HCT116 (cell line): ENCODE results near the gene PHC3. TPM values are rescaled to one million over a fixed set of nuclear protein-coding genes. Genes with fewer than 3 reads are reported as not detected.
A peak's percentile ranks its signal among the peaks of the same experiment; 100 is the strongest.

Source experiments
- ATAC-seq: fragments of 200-7000 bp; cut with Tn5 transposase; 2 replicates; pipeline ENCODE4 v1.9.1; 2020; ENCODE audit warnings: mild to moderate bottlenecking, moderate library complexity
- BruUV-seq: library from RNA; stranded (reverse); fragments of 400-500 nt; replicated peaks from 2 replicates; lab custom pipeline; 2021; lab: Mats Ljungman, UMichigan
- CTCF ChIA-PET: fragments of 300-600 bp; sonication (Branson Sonifier 250); formaldehyde crosslinking; loops from one replicate; lab custom pipeline; 2021; ENCODE audit warnings: antibody characterized with exemption; lab: Charles Lee
- POLR2A ChIA-PET: fragments of 300-600, 350-600 bp; sonication (Branson Sonifier 250); formaldehyde crosslinking; loops from one replicate; lab custom pipeline; 2021; ENCODE audit warnings: antibody characterized with exemption; lab: Charles Lee
- RAD21 ChIA-PET, 2 experiments: fragments of 300-600 bp; sonication (Branson Sonifier 250); formaldehyde crosslinking; loops; one replicate each; lab custom pipeline; 2023; ENCODE audit warnings: low total read pairs in 2 of 2; ENCODE audit not compliant: uncharacterized antibody in 2 of 2, unreplicated experiment in 2 of 2, low non-redundant PET in 1 of 2; lab: Charles Lee
- DNase-seq: peaks from one replicate; pipeline ENCODE4 v3.0.0-alpha.2; 2010; ENCODE audit warnings: low read depth, low spot score
- H2AFZ ChIP-seq: fragments of 200-600 bp; shearing (Covaris generic), sonication (generic); 2 replicates; pipeline ENCODE4 v1.6.1; 2017; ENCODE audit warnings: low read depth, mixed run types, mixed read lengths, antibody characterized with exemption, low read length; ENCODE audit not compliant: poor library complexity, severe bottlenecking
- H3K27ac ChIP-seq: 2 replicates; pipeline ENCODE4 v1.5.1; 2012; ENCODE audit warnings: low read depth, low read length
- H3K27me3 ChIP-seq: fragments of 200-600 bp; sonication (generic); 2 replicates; pipeline ENCODE4 v1.6.1; 2016; ENCODE audit warnings: mixed run types, low read length, mixed read lengths; ENCODE audit not compliant: insufficient read depth
- H3K36me3 ChIP-seq, 2 experiments: fragments of 200-500 bp in 1 of 2; fragments of 200-600 bp in 1 of 2; sonication (Bioruptor generic) in 1 of 2; sonication (generic) in 1 of 2; 2 replicates each; pipeline versions ENCODE4 v1.5.1 to v1.6.1; 2014 to 2016; ENCODE audit warnings: low read length in 2 of 2, inconsistent platforms in 1 of 2, mixed read lengths in 1 of 2, mixed run types in 1 of 2; ENCODE audit not compliant: insufficient read depth in 2 of 2, control insufficient read depth in 1 of 2
- H3K4me1 ChIP-seq, 2 experiments: fragments of 200-600 bp in 1 of 2; sonication (generic) in 1 of 2; 2 replicates each; pipeline versions ENCODE4 v1.5.1 to v1.6.1; 2012 to 2017; ENCODE audit warnings: low read length in 2 of 2, inconsistent platforms in 1 of 2, mild to moderate bottlenecking in 1 of 2, mixed read lengths in 1 of 2, mixed run types in 1 of 2, moderate library complexity in 1 of 2; ENCODE audit not compliant: insufficient read depth in 2 of 2, control insufficient read depth in 1 of 2
- H3K4me2 ChIP-seq: fragments of 200-600 bp; sonication (generic); 2 replicates; pipeline ENCODE4 v1.6.1; 2017; ENCODE audit warnings: mixed run types, low read length, mixed read lengths
- H3K4me3 ChIP-seq, 2 experiments: fragments of 200-600 bp in 1 of 2; sonication (generic) in 1 of 2; replicated peaks in 1 of 2; 2 replicates each; pipeline ENCODE4 v1.5.1; 2011 to 2016; ENCODE audit warnings: low read length in 2 of 2, control low read depth in 1 of 2, low read depth in 1 of 2, mild to moderate bottlenecking in 1 of 2, mixed read lengths in 1 of 2, mixed run types in 1 of 2
- H3K79me2 ChIP-seq: fragments of 200-600 bp; sonication (generic); 2 replicates; pipeline ENCODE4 v1.6.1; 2017; ENCODE audit warnings: mild to moderate bottlenecking, mixed run types, low read length, moderate library complexity, mixed read lengths; ENCODE audit not compliant: insufficient read depth
- H3K9ac ChIP-seq: fragments of 200-600 bp; sonication (generic); 2 replicates; pipeline ENCODE4 v1.6.1; 2016; ENCODE audit warnings: low read length, mixed read lengths
- H3K9me2 ChIP-seq: fragments of 200-600 bp; sonication (generic), shearing (Covaris generic); 2 replicates; pipeline ENCODE4 v1.6.1; 2017; ENCODE audit warnings: mixed run types, mild to moderate bottlenecking, moderate library complexity; ENCODE audit not compliant: insufficient read depth
- H3K9me3 ChIP-seq, 2 experiments: fragments of 200-500 bp in 1 of 2; fragments of 200-600 bp in 1 of 2; sonication (Bioruptor generic) in 1 of 2; sonication (generic) in 1 of 2; 2 replicates each; pipeline ENCODE4 v1.6.1; 2014 to 2017; ENCODE audit warnings: low read length in 2 of 2, mixed read lengths in 2 of 2, inconsistent platforms in 1 of 2, low read depth in 1 of 2, mild to moderate bottlenecking in 1 of 2, mixed run types in 1 of 2, moderate library complexity in 1 of 2; ENCODE audit not compliant: control insufficient read depth in 1 of 2, insufficient read depth in 1 of 2
- H4K20me1 ChIP-seq: fragments of 200-600 bp; sonication (generic), shearing (Covaris generic); 2 replicates; pipeline ENCODE4 v1.6.1; 2017; ENCODE audit warnings: mixed run types, mild to moderate bottlenecking, moderate library complexity; ENCODE audit not compliant: insufficient read depth
- CBX3 ChIP-seq: IDR thresholded peaks from 2 replicates; pipeline ENCODE4 v1.6.1; 2012; ENCODE audit warnings: low read depth
- CEBPB ChIP-seq: IDR thresholded peaks from 2 replicates; pipeline ENCODE4 v1.6.1; 2012; ENCODE audit warnings: low read depth
- EGR1 ChIP-seq: IDR thresholded peaks from 2 replicates; pipeline ENCODE4 v1.6.1; 2012; ENCODE audit warnings: low read depth
- ELF1 ChIP-seq: IDR thresholded peaks from 2 replicates; pipeline ENCODE4 v1.6.1; 2012; ENCODE audit warnings: low read depth, borderline replicate concordance
- EZH2 ChIP-seq: fragments of 200-600 bp; sonication (generic); IDR thresholded peaks from 2 replicates; pipeline ENCODE4 v1.6.1; 2017; ENCODE audit warnings: antibody characterized with exemption, mixed run types
- EZH2phosphoT487 ChIP-seq: fragments of 200-600 bp; IDR thresholded peaks from 2 replicates; pipeline ENCODE4 v1.6.1; 2018; ENCODE audit warnings: antibody characterized with exemption, borderline replicate concordance
- FOSL1 ChIP-seq: IDR thresholded peaks from 2 replicates; pipeline ENCODE4 v1.6.1; 2012; ENCODE audit warnings: low read depth
- JUND ChIP-seq: IDR thresholded peaks from 2 replicates; pipeline ENCODE4 v1.6.1; 2012
- POLR2AphosphoS5 ChIP-seq: IDR thresholded peaks from 2 replicates; pipeline ENCODE4 v1.6.1; 2011; ENCODE audit warnings: mild to moderate bottlenecking, low read depth, low read length, moderate library complexity
- RAD21 ChIP-seq: IDR thresholded peaks from 2 replicates; pipeline ENCODE4 v1.6.1; 2012; ENCODE audit warnings: low read depth, mild to moderate bottlenecking
- SIN3A ChIP-seq: IDR thresholded peaks from 2 replicates; pipeline ENCODE4 v1.6.1; 2012; ENCODE audit warnings: low read depth
- SP1 ChIP-seq: IDR thresholded peaks from 2 replicates; pipeline ENCODE4 v1.6.1; 2012; ENCODE audit warnings: low read depth
- SRF ChIP-seq: IDR thresholded peaks from 2 replicates; pipeline ENCODE4 v1.6.1; 2012; ENCODE audit warnings: low read depth
- TCF7L2 ChIP-seq: IDR thresholded peaks from 2 replicates; pipeline ENCODE4 v1.7.0; 2011; ENCODE audit warnings: borderline replicate concordance, inconsistent platforms; ENCODE audit not compliant: insufficient read depth, insufficient read length; ENCODE audit errors: extremely low read depth
- YY1 ChIP-seq: IDR thresholded peaks from 2 replicates; pipeline ENCODE4 v1.6.1; 2011; ENCODE audit warnings: low read length, low read depth, moderate library complexity, mild to moderate bottlenecking; ENCODE audit not compliant: insufficient replicate concordance; ENCODE audit errors: extremely low read depth
- ZFX ChIP-seq: fragments of 450-650 bp; IDR thresholded peaks from 2 replicates; pipeline ENCODE4 v1.6.1; 2017
- intact Hi-C: fragments of 100-400 bp; cut with micrococcal nuclease; formaldehyde crosslinking; loops from 2 replicates; pipeline ENCODE4 v1.10.0; 2022
- total RNA-seq: library from RNA; stranded (reverse); gene quantifications from one replicate; pipeline ENCODE4 v1.2.1, GENCODE V29; 2021; ENCODE audit not compliant: unreplicated experiment
- TF ChIP-seq, protein P1 (sequence below), 3 experiments: fragments of 200-600 bp in 1 of 3; sonication (generic) in 1 of 3; IDR thresholded peaks in 2 of 3; conservative IDR thresholded peaks in 1 of 3; 2 replicates each; pipeline ENCODE4 v1.5.1; 2012 to 2017; ENCODE audit warnings: low read depth in 2 of 3, low read length in 2 of 3, antibody characterized with exemption in 1 of 3, borderline replicate concordance in 1 of 3, control low read depth in 1 of 3, mild to moderate bottlenecking in 1 of 3, mixed read lengths in 1 of 3, mixed run types in 1 of 3, moderate library complexity in 1 of 3; ENCODE audit not compliant: insufficient read depth in 1 of 3
- TF ChIP-seq, protein P2 (sequence below): IDR thresholded peaks from 2 replicates; pipeline ENCODE4 v1.6.1; 2012; ENCODE audit warnings: low read depth
- TF ChIP-seq, protein P3 (sequence below): IDR thresholded peaks from 2 replicates; pipeline ENCODE4 v1.6.1; 2012
- TF ChIP-seq, protein P4 (sequence below): IDR thresholded peaks from 2 replicates; pipeline ENCODE4 v1.6.1; 2011; ENCODE audit warnings: mild to moderate bottlenecking, low read length, moderate library complexity; ENCODE audit not compliant: insufficient replicate concordance; ENCODE audit errors: extremely low read depth
- TF ChIP-seq, protein P5 (sequence below): IDR thresholded peaks from 2 replicates; pipeline ENCODE4 v1.6.1; 2012

The PHC3 gene
- total RNA-seq, 1 experiment from 2014 or later: 40.1 TPM

- RAD21 ChIA-PET: no interaction called here
- Histone ChIP-seq H3K27ac (no peak overlapping the region), H3K9ac (no peak overlapping the region), H3K4me3 (no peak overlapping the region), H4K20me1 (no peaks in the 10 kb centered on the region), H3K79me2 (no peaks in the 10 kb centered on the region), H2AFZ (peak overlapping the region; percentile 58), H3K27me3 (no peaks in the 10 kb centered on the region), H3K9me2 (no peaks in the 10 kb centered on the region), H3K9me3 (no peaks in the 10 kb centered on the region), H3K36me3 (no peaks in the 10 kb centered on the region), H3K4me1 (peaks cover 0 to 7% of the 10 kb centered on the region in 2 experiments; a peak in 2 of 4 replicates), H3K4me2 (0 out of 2 replicates have a peak overlapping the region, but pooled peaks have one; percentile 9)
- ATAC-seq: no peak; the same call in 1 of the 2 replicates
- peak; percentile 38 for DNase-seq
- POLR2A ChIA-PET: no interaction called here
- BruUV-seq: no TSS peak
- intact Hi-C loops: no loop called here
- CTCF ChIA-PET: no interaction called here
- TF ChIP-seq EZH2 (no peak), SRF (0 out of 2 replicates have a peak, but pooled peaks have one; percentile 39), ZFX (no peak), RAD21 (no peak), SP1 (peak; percentile 31; the same call in 1 of the 2 replicates), ELF1 (no peak), EGR1 (no peak), EZH2phosphoT487 (no peak), CBX3 (peak; percentile 45; the same call in 1 of the 2 replicates), JUND (peak; percentile 62), FOSL1 (peak; percentile 71), CEBPB (peak; percentile 74), TCF7L2 (no peak), SIN3A (no peak), YY1 (no peak), POLR2AphosphoS5 (no peak)
- TF ChIP-seq, protein P1, sequence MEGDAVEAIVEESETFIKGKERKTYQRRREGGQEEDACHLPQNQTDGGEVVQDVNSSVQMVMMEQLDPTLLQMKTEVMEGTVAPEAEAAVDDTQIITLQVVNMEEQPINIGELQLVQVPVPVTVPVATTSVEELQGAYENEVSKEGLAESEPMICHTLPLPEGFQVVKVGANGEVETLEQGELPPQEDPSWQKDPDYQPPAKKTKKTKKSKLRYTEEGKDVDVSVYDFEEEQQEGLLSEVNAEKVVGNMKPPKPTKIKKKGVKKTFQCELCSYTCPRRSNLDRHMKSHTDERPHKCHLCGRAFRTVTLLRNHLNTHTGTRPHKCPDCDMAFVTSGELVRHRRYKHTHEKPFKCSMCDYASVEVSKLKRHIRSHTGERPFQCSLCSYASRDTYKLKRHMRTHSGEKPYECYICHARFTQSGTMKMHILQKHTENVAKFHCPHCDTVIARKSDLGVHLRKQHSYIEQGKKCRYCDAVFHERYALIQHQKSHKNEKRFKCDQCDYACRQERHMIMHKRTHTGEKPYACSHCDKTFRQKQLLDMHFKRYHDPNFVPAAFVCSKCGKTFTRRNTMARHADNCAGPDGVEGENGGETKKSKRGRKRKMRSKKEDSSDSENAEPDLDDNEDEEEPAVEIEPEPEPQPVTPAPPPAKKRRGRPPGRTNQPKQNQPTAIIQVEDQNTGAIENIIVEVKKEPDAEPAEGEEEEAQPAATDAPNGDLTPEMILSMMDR (IDR thresholded peaks at IDR 0.05 in 2 of 3, conservative IDR thresholded peaks at IDR 0.05 in 1 of 3; ENCODE audit: borderline replicate concordance in 1 of 3, insufficient read depth in 1 of 3, low read depth in 2 of 3, low read length in 2 of 3): no peak
- TF ChIP-seq, protein P2, sequence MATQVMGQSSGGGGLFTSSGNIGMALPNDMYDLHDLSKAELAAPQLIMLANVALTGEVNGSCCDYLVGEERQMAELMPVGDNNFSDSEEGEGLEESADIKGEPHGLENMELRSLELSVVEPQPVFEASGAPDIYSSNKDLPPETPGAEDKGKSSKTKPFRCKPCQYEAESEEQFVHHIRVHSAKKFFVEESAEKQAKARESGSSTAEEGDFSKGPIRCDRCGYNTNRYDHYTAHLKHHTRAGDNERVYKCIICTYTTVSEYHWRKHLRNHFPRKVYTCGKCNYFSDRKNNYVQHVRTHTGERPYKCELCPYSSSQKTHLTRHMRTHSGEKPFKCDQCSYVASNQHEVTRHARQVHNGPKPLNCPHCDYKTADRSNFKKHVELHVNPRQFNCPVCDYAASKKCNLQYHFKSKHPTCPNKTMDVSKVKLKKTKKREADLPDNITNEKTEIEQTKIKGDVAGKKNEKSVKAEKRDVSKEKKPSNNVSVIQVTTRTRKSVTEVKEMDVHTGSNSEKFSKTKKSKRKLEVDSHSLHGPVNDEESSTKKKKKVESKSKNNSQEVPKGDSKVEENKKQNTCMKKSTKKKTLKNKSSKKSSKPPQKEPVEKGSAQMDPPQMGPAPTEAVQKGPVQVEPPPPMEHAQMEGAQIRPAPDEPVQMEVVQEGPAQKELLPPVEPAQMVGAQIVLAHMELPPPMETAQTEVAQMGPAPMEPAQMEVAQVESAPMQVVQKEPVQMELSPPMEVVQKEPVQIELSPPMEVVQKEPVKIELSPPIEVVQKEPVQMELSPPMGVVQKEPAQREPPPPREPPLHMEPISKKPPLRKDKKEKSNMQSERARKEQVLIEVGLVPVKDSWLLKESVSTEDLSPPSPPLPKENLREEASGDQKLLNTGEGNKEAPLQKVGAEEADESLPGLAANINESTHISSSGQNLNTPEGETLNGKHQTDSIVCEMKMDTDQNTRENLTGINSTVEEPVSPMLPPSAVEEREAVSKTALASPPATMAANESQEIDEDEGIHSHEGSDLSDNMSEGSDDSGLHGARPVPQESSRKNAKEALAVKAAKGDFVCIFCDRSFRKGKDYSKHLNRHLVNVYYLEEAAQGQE: no peak
- TF ChIP-seq, protein P3, sequence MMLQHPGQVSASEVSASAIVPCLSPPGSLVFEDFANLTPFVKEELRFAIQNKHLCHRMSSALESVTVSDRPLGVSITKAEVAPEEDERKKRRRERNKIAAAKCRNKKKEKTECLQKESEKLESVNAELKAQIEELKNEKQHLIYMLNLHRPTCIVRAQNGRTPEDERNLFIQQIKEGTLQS: 0 out of 2 replicates have a peak, but pooled peaks have one; percentile 47
- TF ChIP-seq, protein P4, sequence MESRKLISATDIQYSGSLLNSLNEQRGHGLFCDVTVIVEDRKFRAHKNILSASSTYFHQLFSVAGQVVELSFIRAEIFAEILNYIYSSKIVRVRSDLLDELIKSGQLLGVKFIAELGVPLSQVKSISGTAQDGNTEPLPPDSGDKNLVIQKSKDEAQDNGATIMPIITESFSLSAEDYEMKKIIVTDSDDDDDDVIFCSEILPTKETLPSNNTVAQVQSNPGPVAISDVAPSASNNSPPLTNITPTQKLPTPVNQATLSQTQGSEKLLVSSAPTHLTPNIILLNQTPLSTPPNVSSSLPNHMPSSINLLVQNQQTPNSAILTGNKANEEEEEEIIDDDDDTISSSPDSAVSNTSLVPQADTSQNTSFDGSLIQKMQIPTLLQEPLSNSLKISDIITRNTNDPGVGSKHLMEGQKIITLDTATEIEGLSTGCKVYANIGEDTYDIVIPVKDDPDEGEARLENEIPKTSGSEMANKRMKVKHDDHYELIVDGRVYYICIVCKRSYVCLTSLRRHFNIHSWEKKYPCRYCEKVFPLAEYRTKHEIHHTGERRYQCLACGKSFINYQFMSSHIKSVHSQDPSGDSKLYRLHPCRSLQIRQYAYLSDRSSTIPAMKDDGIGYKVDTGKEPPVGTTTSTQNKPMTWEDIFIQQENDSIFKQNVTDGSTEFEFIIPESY: no peak
- TF ChIP-seq, protein P5, sequence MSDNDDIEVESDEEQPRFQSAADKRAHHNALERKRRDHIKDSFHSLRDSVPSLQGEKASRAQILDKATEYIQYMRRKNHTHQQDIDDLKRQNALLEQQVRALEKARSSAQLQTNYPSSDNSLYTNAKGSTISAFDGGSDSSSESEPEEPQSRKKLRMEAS: 0 out of 2 replicates have a peak, but pooled peaks have one; percentile 35
These were observed 15.3 kb upstream of the PHC3 start for GRCh38 chr3:170196833-170197232.
